ENCODE measurements around the gene HMOX1.

HMOX1 gene

GRCh38 chr22:35425971-35426800 is 45.3 kb downstream of the HMOX1 start:
- Histone ChIP-seq H3K4me2 (ENCODE audit: low read depth, low read length, poor library complexity, severe bottlenecking) (no peak overlapping the region), H3K79me2 (ENCODE audit: insufficient read depth, low read length) (no peaks in the 10 kb centered on the region), H3K4me1 (ENCODE audit: insufficient read depth, low read length, poor library complexity, severe bottlenecking) (no peaks in the 10 kb centered on the region), H3K9ac (ENCODE audit: low read depth, low read length, poor library complexity, severe bottlenecking) (no peak overlapping the region), H3K27me3 (ENCODE audit: insufficient read depth, low read length, poor library complexity, severe bottlenecking) (no peaks in the 10 kb centered on the region), H3K36me3 (ENCODE audit: insufficient read depth, low read length) (peaks cover 60% of the 10 kb centered on the region; the same call in 1 of the 2 replicates), H3F3A (ENCODE audit: low read depth) (no peaks in the 10 kb centered on the region), H3K9me2 (replicated peaks; ENCODE audit: low read depth, low read length) (no peaks in the 10 kb centered on the region), H3K9me3 (ENCODE audit: insufficient read depth, low read depth, low read length) (no peaks in the 10 kb centered on the region), H4K20me1 (ENCODE audit: insufficient read depth, low read length, poor library complexity, severe bottlenecking) (peaks cover 3% of the 10 kb centered on the region), H2AFZ (ENCODE audit: low read length) (no peak overlapping the region), H3K4me3 (ENCODE audit: low read length, poor library complexity, severe bottlenecking) (no peak overlapping the region)
- TF ChIP-seq CTCF (conservative IDR thresholded peaks at IDR 0.05; ENCODE audit: low read length) (no peak), EZH2phosphoT487 (IDR thresholded peaks at IDR 0.05; ENCODE audit: borderline replicate concordance) (no peak)

GRCh38 chr22:35426801-35427140 is 45.9 kb downstream of the HMOX1 start:
- Histone ChIP-seq H3K9me2 (replicated peaks; ENCODE audit: low read depth, low read length) (no peaks in the 10 kb centered on the region), H4K20me1 (ENCODE audit: insufficient read depth, low read length, poor library complexity, severe bottlenecking) (peaks cover 7% of the 10 kb centered on the region), H3K4me2 (ENCODE audit: low read depth, low read length, poor library complexity, severe bottlenecking) (no peak overlapping the region), H3K79me2 (ENCODE audit: insufficient read depth, low read length) (no peaks in the 10 kb centered on the region), H3K4me1 (ENCODE audit: insufficient read depth, low read length, poor library complexity, severe bottlenecking) (no peaks in the 10 kb centered on the region), H3K9me3 (ENCODE audit: insufficient read depth, low read depth, low read length) (no peaks in the 10 kb centered on the region), H3K4me3 (ENCODE audit: low read length, poor library complexity, severe bottlenecking) (no peak overlapping the region), H2AFZ (ENCODE audit: low read length) (no peak overlapping the region), H3K27me3 (ENCODE audit: insufficient read depth, low read length, poor library complexity, severe bottlenecking) (no peaks in the 10 kb centered on the region), H3F3A (ENCODE audit: low read depth) (no peaks in the 10 kb centered on the region), H3K9ac (ENCODE audit: low read depth, low read length, poor library complexity, severe bottlenecking) (no peak overlapping the region), H3K36me3 (ENCODE audit: insufficient read depth, low read length) (peaks cover 60% of the 10 kb centered on the region; the same call in 1 of the 2 replicates)
- TF ChIP-seq CTCF (conservative IDR thresholded peaks at IDR 0.05; ENCODE audit: low read length) (no peak), EZH2phosphoT487 (IDR thresholded peaks at IDR 0.05; ENCODE audit: borderline replicate concordance) (no peak)

- no peak overlapping the region for H2AFZ ChIP-seq (ENCODE audit: low read length)
- no peaks in the 10 kb centered on the region for H3F3A ChIP-seq (ENCODE audit: low read depth)
- H3K9me3 ChIP-seq (ENCODE audit: insufficient read depth, low read depth, low read length), result peaks cover 6% of the 10 kb centered on the region; the same call in 1 of the 2 replicates
- H3K4me2 ChIP-seq (ENCODE audit: low read depth, low read length, poor library complexity, severe bottlenecking), result no peak overlapping the region
- TF ChIP-seq EZH2phosphoT487 (IDR thresholded peaks at IDR 0.05; ENCODE audit: borderline replicate concordance) (no peak), CTCF (conservative IDR thresholded peaks at IDR 0.05; ENCODE audit: low read length) (peak; percentile 91)
- H3K4me3 ChIP-seq (ENCODE audit: low read length, poor library complexity, severe bottlenecking), result no peak overlapping the region
- H3K36me3 ChIP-seq (ENCODE audit: insufficient read depth, low read length), result peaks cover 49% of the 10 kb centered on the region
- H3K27me3 ChIP-seq (ENCODE audit: insufficient read depth, low read length, poor library complexity, severe bottlenecking), result no peaks in the 10 kb centered on the region
- no peaks in the 10 kb centered on the region for H3K4me1 ChIP-seq (ENCODE audit: insufficient read depth, low read length, poor library complexity, severe bottlenecking)
- 0 out of 2 replicates have a peak, but pooled peaks cover 5% of the 10 kb centered on the region for H3K79me2 ChIP-seq (ENCODE audit: insufficient read depth, low read length)
- H4K20me1 ChIP-seq (ENCODE audit: insufficient read depth, low read length, poor library complexity, severe bottlenecking), result peaks cover 7% of the 10 kb centered on the region
- H3K9ac ChIP-seq (ENCODE audit: low read depth, low read length, poor library complexity, severe bottlenecking), result no peak overlapping the region
- H3K9me2 ChIP-seq (replicated peaks; ENCODE audit: low read depth, low read length), result no peaks in the 10 kb centered on the region
Measured at GRCh38 chr22:35430897-35431322, 50.0 kb downstream of the HMOX1 start.

Measured in Loucy (cell line).